ENCODE data around the gene CALR3.

- no peak for TF ChIP-seq EZH2phosphoT487 (conservative IDR thresholded peaks at IDR 0.05; ENCODE audit: low read length)
- TF ChIP-seq, protein P1, sequence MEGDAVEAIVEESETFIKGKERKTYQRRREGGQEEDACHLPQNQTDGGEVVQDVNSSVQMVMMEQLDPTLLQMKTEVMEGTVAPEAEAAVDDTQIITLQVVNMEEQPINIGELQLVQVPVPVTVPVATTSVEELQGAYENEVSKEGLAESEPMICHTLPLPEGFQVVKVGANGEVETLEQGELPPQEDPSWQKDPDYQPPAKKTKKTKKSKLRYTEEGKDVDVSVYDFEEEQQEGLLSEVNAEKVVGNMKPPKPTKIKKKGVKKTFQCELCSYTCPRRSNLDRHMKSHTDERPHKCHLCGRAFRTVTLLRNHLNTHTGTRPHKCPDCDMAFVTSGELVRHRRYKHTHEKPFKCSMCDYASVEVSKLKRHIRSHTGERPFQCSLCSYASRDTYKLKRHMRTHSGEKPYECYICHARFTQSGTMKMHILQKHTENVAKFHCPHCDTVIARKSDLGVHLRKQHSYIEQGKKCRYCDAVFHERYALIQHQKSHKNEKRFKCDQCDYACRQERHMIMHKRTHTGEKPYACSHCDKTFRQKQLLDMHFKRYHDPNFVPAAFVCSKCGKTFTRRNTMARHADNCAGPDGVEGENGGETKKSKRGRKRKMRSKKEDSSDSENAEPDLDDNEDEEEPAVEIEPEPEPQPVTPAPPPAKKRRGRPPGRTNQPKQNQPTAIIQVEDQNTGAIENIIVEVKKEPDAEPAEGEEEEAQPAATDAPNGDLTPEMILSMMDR (IDR thresholded peaks at IDR 0.05; ENCODE audit: insufficient read depth, low read length, poor library complexity, severe bottlenecking) = no peak
Observed at GRCh38 chr19:16444269-16444600, 51.7 kb downstream of the CALR3 start.

Measured in SU-DHL-6 (cell line).